ENCODE results near the gene UTP14C. TPM values are rescaled to one million over a fixed set of nuclear protein-coding genes. Genes with fewer than 3 reads are reported as not detected.

UTP14C gene
- total RNA-seq, 1 experiment from 2014 or later, result 9.0 TPM

DNA sequence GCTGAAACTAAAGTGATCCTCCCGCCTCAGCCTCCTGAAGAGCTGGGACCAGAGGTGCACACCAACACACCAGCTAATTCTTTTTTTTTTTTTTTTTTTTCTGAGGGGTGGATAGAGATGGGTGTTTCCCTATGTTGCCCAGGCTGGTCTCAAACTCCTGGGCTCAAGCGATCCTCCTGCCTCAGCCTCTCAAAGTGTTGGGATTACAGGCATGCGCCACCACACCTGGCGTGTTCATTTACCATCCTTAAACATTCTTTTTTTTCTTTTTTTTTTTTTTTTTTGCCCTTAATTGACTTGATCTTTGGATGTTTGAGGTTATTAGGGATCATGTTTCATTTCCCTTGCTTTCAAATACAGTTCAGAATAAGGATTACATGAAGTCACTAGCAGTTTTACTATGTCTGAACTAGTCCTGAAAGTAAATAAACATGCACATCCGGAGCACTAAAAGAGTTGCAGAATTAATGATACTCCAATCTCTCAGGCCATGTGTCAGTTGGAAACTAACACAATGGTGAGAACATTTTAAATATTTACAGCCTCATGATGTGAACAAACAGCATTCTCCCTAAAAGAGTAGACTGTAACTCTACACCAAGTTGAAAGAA lies 10.2 kb downstream of the UTP14C start:
- Histone ChIP-seq H3K4me2 (ENCODE audit: low read length) (no peak overlapping the region), H4K20me1 (ENCODE audit: insufficient read depth) (no peaks in the 10 kb centered on the region), H3K4me1 (ENCODE audit: control insufficient read depth in 1 of 2, insufficient read depth in 2 of 2, low read length in 2 of 2) (no peaks in the 10 kb centered on the region), H3K9me3 (ENCODE audit: control insufficient read depth in 1 of 2, insufficient read depth in 1 of 2, low read depth in 1 of 2, low read length in 2 of 2) (no peaks in the 10 kb centered on the region), H3K9me2 (ENCODE audit: insufficient read depth) (no peaks in the 10 kb centered on the region), H3K36me3 (ENCODE audit: control insufficient read depth in 1 of 2, insufficient read depth in 2 of 2, low read length in 2 of 2) (no peaks in the 10 kb centered on the region), H3K79me2 (ENCODE audit: insufficient read depth, low read length) (no peaks in the 10 kb centered on the region), H3K9ac (ENCODE audit: low read length) (no peak overlapping the region), H3K4me3 (replicated peaks in 1 of 2; ENCODE audit: low read depth in 1 of 2, low read length in 2 of 2) (no peak overlapping the region), H2AFZ (ENCODE audit: low read depth, low read length, poor library complexity, severe bottlenecking) (no peak overlapping the region), H3K27ac (ENCODE audit: low read depth, low read length) (no peak overlapping the region), H3K27me3 (ENCODE audit: insufficient read depth, low read length) (no peaks in the 10 kb centered on the region)
- DNase-seq (ENCODE audit: low read depth, low spot score) (no peak), ATAC-seq (no peak)
- no TSS peak for BruUV-seq (replicated peaks)
- intact Hi-C loops (cut with micrococcal nuclease), result no loop called here
- TF ChIP-seq, protein P1, sequence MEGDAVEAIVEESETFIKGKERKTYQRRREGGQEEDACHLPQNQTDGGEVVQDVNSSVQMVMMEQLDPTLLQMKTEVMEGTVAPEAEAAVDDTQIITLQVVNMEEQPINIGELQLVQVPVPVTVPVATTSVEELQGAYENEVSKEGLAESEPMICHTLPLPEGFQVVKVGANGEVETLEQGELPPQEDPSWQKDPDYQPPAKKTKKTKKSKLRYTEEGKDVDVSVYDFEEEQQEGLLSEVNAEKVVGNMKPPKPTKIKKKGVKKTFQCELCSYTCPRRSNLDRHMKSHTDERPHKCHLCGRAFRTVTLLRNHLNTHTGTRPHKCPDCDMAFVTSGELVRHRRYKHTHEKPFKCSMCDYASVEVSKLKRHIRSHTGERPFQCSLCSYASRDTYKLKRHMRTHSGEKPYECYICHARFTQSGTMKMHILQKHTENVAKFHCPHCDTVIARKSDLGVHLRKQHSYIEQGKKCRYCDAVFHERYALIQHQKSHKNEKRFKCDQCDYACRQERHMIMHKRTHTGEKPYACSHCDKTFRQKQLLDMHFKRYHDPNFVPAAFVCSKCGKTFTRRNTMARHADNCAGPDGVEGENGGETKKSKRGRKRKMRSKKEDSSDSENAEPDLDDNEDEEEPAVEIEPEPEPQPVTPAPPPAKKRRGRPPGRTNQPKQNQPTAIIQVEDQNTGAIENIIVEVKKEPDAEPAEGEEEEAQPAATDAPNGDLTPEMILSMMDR (IDR thresholded peaks at IDR 0.05 in 2 of 3, conservative IDR thresholded peaks at IDR 0.05 in 1 of 3; ENCODE audit: borderline replicate concordance in 1 of 3, insufficient read depth in 1 of 3, low read depth in 2 of 3, low read length in 2 of 3), result no peak
- TF ChIP-seq YY1 (IDR thresholded peaks at IDR 0.05; ENCODE audit: extremely low read depth, insufficient replicate concordance, low read depth, low read length), result no peak
- no peak for TF ChIP-seq ZNF274 (IDR thresholded peaks at IDR 0.05; ENCODE audit: low read depth, low read length)
- no peak for TF ChIP-seq CBX3 (IDR thresholded peaks at IDR 0.05; ENCODE audit: low read depth)
- no peak for TF ChIP-seq POLR2A (IDR thresholded peaks at IDR 0.05; ENCODE audit: borderline replicate concordance, extremely low read depth, insufficient read depth, insufficient read length)
- no peak for TF ChIP-seq EZH2 (IDR thresholded peaks at IDR 0.05)
- no peak for TF ChIP-seq ELF1 (IDR thresholded peaks at IDR 0.05; ENCODE audit: borderline replicate concordance, low read depth)
- TF ChIP-seq SRF (IDR thresholded peaks at IDR 0.05; ENCODE audit: low read depth), result no peak
- TF ChIP-seq, protein P2, sequence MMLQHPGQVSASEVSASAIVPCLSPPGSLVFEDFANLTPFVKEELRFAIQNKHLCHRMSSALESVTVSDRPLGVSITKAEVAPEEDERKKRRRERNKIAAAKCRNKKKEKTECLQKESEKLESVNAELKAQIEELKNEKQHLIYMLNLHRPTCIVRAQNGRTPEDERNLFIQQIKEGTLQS (IDR thresholded peaks at IDR 0.05), result no peak
- no peak for TF ChIP-seq EGR1 (IDR thresholded peaks at IDR 0.05; ENCODE audit: low read depth)
- no peak for TF ChIP-seq SP1 (IDR thresholded peaks at IDR 0.05; ENCODE audit: low read depth)
- no peak for TF ChIP-seq POLR2AphosphoS5 (IDR thresholded peaks at IDR 0.05; ENCODE audit: low read depth, low read length)
- TF ChIP-seq TCF7L2 (IDR thresholded peaks at IDR 0.05; ENCODE audit: borderline replicate concordance, extremely low read depth, insufficient read depth, insufficient read length), result no peak
- TF ChIP-seq, protein P3, sequence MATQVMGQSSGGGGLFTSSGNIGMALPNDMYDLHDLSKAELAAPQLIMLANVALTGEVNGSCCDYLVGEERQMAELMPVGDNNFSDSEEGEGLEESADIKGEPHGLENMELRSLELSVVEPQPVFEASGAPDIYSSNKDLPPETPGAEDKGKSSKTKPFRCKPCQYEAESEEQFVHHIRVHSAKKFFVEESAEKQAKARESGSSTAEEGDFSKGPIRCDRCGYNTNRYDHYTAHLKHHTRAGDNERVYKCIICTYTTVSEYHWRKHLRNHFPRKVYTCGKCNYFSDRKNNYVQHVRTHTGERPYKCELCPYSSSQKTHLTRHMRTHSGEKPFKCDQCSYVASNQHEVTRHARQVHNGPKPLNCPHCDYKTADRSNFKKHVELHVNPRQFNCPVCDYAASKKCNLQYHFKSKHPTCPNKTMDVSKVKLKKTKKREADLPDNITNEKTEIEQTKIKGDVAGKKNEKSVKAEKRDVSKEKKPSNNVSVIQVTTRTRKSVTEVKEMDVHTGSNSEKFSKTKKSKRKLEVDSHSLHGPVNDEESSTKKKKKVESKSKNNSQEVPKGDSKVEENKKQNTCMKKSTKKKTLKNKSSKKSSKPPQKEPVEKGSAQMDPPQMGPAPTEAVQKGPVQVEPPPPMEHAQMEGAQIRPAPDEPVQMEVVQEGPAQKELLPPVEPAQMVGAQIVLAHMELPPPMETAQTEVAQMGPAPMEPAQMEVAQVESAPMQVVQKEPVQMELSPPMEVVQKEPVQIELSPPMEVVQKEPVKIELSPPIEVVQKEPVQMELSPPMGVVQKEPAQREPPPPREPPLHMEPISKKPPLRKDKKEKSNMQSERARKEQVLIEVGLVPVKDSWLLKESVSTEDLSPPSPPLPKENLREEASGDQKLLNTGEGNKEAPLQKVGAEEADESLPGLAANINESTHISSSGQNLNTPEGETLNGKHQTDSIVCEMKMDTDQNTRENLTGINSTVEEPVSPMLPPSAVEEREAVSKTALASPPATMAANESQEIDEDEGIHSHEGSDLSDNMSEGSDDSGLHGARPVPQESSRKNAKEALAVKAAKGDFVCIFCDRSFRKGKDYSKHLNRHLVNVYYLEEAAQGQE (IDR thresholded peaks at IDR 0.05; ENCODE audit: low read depth), result no peak
- ChIA-PET POLR2A (interaction anchor here (0.6 kb wide), 1 partner anchor 38 kb away, joined by 3 read pairs; no protein-coding TSS in a partner anchor), RAD21 (ENCODE audit: low non-redundant PET in 1 of 2, low total read pairs in 2 of 2, uncharacterized antibody in 2 of 2, unreplicated experiment in 2 of 2) (no interaction called here), CTCF (no interaction called here)

Data from HCT116 (cell line).